Esophagus squamous epithelium (tissue), 4 donors: ENCODE results near the gene DRD3.

Experiments used
- POLR2A ChIP-seq, 4 donors: fragments of 450-650 bp; IDR thresholded peaks; one replicate each; pipeline ENCODE4 v1.6.1; 2017; ENCODE audit warnings: antibody characterized with exemption in 4 of 4, mild to moderate bottlenecking in 4 of 4, moderate library complexity in 3 of 4
- TF ChIP-seq, protein P1 (sequence below), 6 experiments: fragments of 450-650 bp in 4 of 6; fragments of 200-600 bp in 2 of 6; sonication (generic) in 2 of 6; IDR thresholded peaks; one replicate each; pipeline ENCODE4 v1.5.1; 2016 to 2019; ENCODE audit warnings: antibody characterized with exemption in 6 of 6, mild to moderate bottlenecking in 4 of 6, moderate library complexity in 4 of 6

DNA sequence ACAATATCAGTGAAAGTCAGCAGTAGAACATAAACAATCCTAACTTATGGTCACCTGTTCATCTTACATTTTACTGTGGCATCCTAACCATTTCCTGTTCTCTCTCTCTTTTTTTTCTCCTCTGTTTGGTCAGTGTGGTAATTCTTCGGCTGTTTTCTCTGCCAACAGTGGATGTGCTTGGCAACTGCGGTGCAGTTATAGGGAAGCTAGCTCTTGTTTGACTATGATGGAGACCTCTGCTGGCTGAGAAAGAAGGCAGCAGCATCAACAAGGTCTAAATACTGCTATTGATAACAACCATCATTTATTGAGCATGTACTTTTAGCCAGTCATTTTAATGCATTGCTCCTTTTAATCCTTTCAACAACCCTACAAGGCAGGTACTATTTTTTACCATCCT lies 723 bp upstream of the DRD3 start:
- no peak for TF ChIP-seq POLR2A (IDR thresholded peaks at IDR 0.05)
- TF ChIP-seq, protein P1, sequence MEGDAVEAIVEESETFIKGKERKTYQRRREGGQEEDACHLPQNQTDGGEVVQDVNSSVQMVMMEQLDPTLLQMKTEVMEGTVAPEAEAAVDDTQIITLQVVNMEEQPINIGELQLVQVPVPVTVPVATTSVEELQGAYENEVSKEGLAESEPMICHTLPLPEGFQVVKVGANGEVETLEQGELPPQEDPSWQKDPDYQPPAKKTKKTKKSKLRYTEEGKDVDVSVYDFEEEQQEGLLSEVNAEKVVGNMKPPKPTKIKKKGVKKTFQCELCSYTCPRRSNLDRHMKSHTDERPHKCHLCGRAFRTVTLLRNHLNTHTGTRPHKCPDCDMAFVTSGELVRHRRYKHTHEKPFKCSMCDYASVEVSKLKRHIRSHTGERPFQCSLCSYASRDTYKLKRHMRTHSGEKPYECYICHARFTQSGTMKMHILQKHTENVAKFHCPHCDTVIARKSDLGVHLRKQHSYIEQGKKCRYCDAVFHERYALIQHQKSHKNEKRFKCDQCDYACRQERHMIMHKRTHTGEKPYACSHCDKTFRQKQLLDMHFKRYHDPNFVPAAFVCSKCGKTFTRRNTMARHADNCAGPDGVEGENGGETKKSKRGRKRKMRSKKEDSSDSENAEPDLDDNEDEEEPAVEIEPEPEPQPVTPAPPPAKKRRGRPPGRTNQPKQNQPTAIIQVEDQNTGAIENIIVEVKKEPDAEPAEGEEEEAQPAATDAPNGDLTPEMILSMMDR (IDR thresholded peaks at IDR 0.05) = peak in 1 of 6 experiments; percentile 8
